Measurements from ENCODE around the gene SCUBE3. TPM values are rescaled to one million over a fixed set of nuclear protein-coding genes. Genes with fewer than 3 reads are reported as not detected.

SCUBE3 gene
- total and polyA plus RNA-seq, 2 donors (not counting 1 experiment from before 2014, with no cell fraction given): not detected

GRCh38 chr6:35186571-35186970 lies 27.2 kb upstream of the SCUBE3 start:
- H3K9ac ChIP-seq (ENCODE audit: low read length): no peak overlapping the region
- no peaks in the 10 kb centered on the region for H3K9me3 ChIP-seq (ENCODE audit: control extremely low read depth in 1 of 3, control insufficient read depth in 2 of 3, insufficient read depth in 1 of 3, low read length in 2 of 3)
- no peaks in the 10 kb centered on the region for H3K36me3 ChIP-seq (replicated peaks in 1 of 2; ENCODE audit: control extremely low read depth in 1 of 2, control insufficient read depth in 1 of 2, extremely low read depth in 1 of 2, insufficient read depth in 2 of 2, low read length in 1 of 2)
- no peak overlapping the region for H2AFZ ChIP-seq (ENCODE audit: insufficient read depth, low read depth, low read length, poor library complexity, severe bottlenecking)
- Mint-ChIP-seq H3K27me3 (peaks cover 33% of the 10 kb centered on the region), H3K4me3 (no peak overlapping the region), H3K9me3 (ENCODE audit: insufficient read depth) (no peaks in the 10 kb centered on the region), H3K4me1 (no peaks in the 10 kb centered on the region), H3K27ac (no peak overlapping the region)
- no peaks in the 10 kb centered on the region for H3K79me2 ChIP-seq (ENCODE audit: control insufficient read depth, insufficient read depth, low read length)
- no peaks in the 10 kb centered on the region for H4K20me1 ChIP-seq (ENCODE audit: control insufficient read depth, insufficient read depth, low read length, poor library complexity, severe bottlenecking)
- CTCF ChIA-PET: no interaction called here
- POLR2A ChIA-PET: no interaction called here
- no peak for TF ChIP-seq CTCF (IDR thresholded peaks at IDR 0.05)
- no peak for TF ChIP-seq EZH2 (IDR thresholded peaks at IDR 0.05; ENCODE audit: borderline replicate concordance, insufficient read depth, low read depth, low read length, poor library complexity, severe bottlenecking)
- no peak overlapping the region for H3K27ac ChIP-seq (ENCODE audit: low read length in 2 of 2)
- DNase-seq: no peak
- peaks cover 0 to 9% (median 5%) of the 10 kb centered on the region in 4 experiments for H3K27me3 ChIP-seq (replicated peaks in 1 of 4; ENCODE audit: control extremely low read depth in 1 of 4, control insufficient read depth in 3 of 4, insufficient read depth in 4 of 4, low read length in 3 of 4)
- intact Hi-C loops (cut with micrococcal nuclease): no loop called here
- 88% methylated on average over 1 of the region's 2 CpGs for WGBS (ENCODE audit: insufficient coverage)
- no peak overlapping the region for H3K4me2 ChIP-seq (replicated peaks; ENCODE audit: low read depth, low read length, poor library complexity, severe bottlenecking)
- no peak overlapping the region for H3K4me3 ChIP-seq (ENCODE audit: control extremely low read depth in 1 of 5, extremely low read depth in 1 of 5, insufficient read depth in 1 of 5, low read depth in 2 of 5, low read length in 4 of 5)
- no peaks in the 10 kb centered on the region for H3K4me1 ChIP-seq (ENCODE audit: control insufficient read depth in 2 of 2, insufficient read depth in 2 of 2, low read length in 2 of 2)
- no peak for ATAC-seq (ENCODE audit: low read depth)

GRCh38 chr6:35188886-35189285 lies 24.9 kb upstream of the SCUBE3 start:
- no peak overlapping the region for H3K4me3 Mint-ChIP-seq
- H3K9me3 Mint-ChIP-seq (ENCODE audit: insufficient read depth): no peaks in the 10 kb centered on the region
- Histone ChIP-seq H3K4me3 (ENCODE audit: control extremely low read depth in 1 of 5, extremely low read depth in 1 of 5, insufficient read depth in 1 of 5, low read depth in 2 of 5, low read length in 4 of 5) (no peak overlapping the region), H3K27ac (ENCODE audit: low read length in 2 of 2) (no peak overlapping the region), H3K36me3 (replicated peaks in 1 of 2; ENCODE audit: control extremely low read depth in 1 of 2, control insufficient read depth in 1 of 2, extremely low read depth in 1 of 2, insufficient read depth in 2 of 2, low read length in 1 of 2) (no peaks in the 10 kb centered on the region), H3K79me2 (ENCODE audit: control insufficient read depth, insufficient read depth, low read length) (no peaks in the 10 kb centered on the region), H3K4me2 (replicated peaks; ENCODE audit: low read depth, low read length, poor library complexity, severe bottlenecking) (no peak overlapping the region), H3K4me1 (ENCODE audit: control insufficient read depth in 2 of 2, insufficient read depth in 2 of 2, low read length in 2 of 2) (no peaks in the 10 kb centered on the region), H3K9me3 (ENCODE audit: control extremely low read depth in 1 of 3, control insufficient read depth in 2 of 3, insufficient read depth in 1 of 3, low read length in 2 of 3) (no peaks in the 10 kb centered on the region), H3K27me3 (replicated peaks in 1 of 4; ENCODE audit: control extremely low read depth in 1 of 4, control insufficient read depth in 3 of 4, insufficient read depth in 4 of 4, low read length in 3 of 4) (peaks cover 0 to 9% (median 3%) of the 10 kb centered on the region in 4 experiments), H3K9ac (ENCODE audit: low read length) (no peak overlapping the region), H2AFZ (ENCODE audit: insufficient read depth, low read depth, low read length, poor library complexity, severe bottlenecking) (no peak overlapping the region), H4K20me1 (ENCODE audit: control insufficient read depth, insufficient read depth, low read length, poor library complexity, severe bottlenecking) (no peaks in the 10 kb centered on the region)
- no peak for ATAC-seq (ENCODE audit: low read depth)
- 67% methylated on average over 1 of the region's 3 CpGs for WGBS (ENCODE audit: insufficient coverage)
- POLR2A ChIA-PET: no interaction called here
- CTCF ChIA-PET: no interaction called here
- no peak overlapping the region for H3K27ac Mint-ChIP-seq
- intact Hi-C loops (cut with micrococcal nuclease): no loop called here
- H3K4me1 Mint-ChIP-seq: no peaks in the 10 kb centered on the region
- no peak for DNase-seq
- peaks cover 24% of the 10 kb centered on the region for H3K27me3 Mint-ChIP-seq
- TF ChIP-seq EZH2 (IDR thresholded peaks at IDR 0.05; ENCODE audit: borderline replicate concordance, insufficient read depth, low read depth, low read length, poor library complexity, severe bottlenecking) (no peak), CTCF (IDR thresholded peaks at IDR 0.05) (no peak)

Data from B cell (primary cell).